GM12892 (cell line): ENCODE data around the gene WTAP.

ENCODE experiments used
- DNase-seq: peaks from one replicate; pipeline ENCODE4 v3.0.0; 2011; ENCODE audit not compliant: insufficient read length
- FAIRE-seq: peaks from 2 replicates; lab custom pipeline; 2011; peaks lifted over from hg19 to GRCh38; lab: Jason Lieb, UNC
- POLR2A ChIP-seq: IDR thresholded peaks from 2 replicates; pipeline ENCODE4 v1.6.1; 2011; ENCODE audit warnings: low read depth, low read length, control low read depth
- POLR2AphosphoS5 ChIP-seq: IDR thresholded peaks from 2 replicates; pipeline ENCODE4 v1.6.1; 2011; ENCODE audit warnings: low read depth, low read length, control low read depth
- TAF1 ChIP-seq: IDR thresholded peaks from 2 replicates; pipeline ENCODE4 v1.6.1; 2011; ENCODE audit warnings: low read depth, mild to moderate bottlenecking, control low read depth, low read length, borderline replicate concordance

WTAP gene

GRCh38 chr6:159804504-159804903 is 77.2 kb downstream of the WTAP start:
- DNase-seq (no peak), FAIRE-seq (no peak)
- TF ChIP-seq POLR2A (no peak), POLR2AphosphoS5 (no peak), TAF1 (no peak)

- FAIRE-seq (no peak), DNase-seq (no peak)
- TF ChIP-seq POLR2AphosphoS5 (no peak), TAF1 (no peak), POLR2A (no peak)
These were observed 78.2 kb downstream of the WTAP start for GRCh38 chr6:159805440-159806020.
